Keratinocyte (primary cell): ENCODE measurements around the gene ALOXE3.

ENCODE experiments used
- EZH2 ChIP-seq: IDR thresholded peaks from one replicate; pipeline ENCODE4 v1.6.1; 2012; ENCODE audit warnings: inconsistent platforms, mild to moderate bottlenecking, low read length, moderate library complexity
- TF ChIP-seq, protein P1 (sequence below), 3 experiments: IDR thresholded peaks in 1 of 3; conservative IDR thresholded peaks in 1 of 3; optimal IDR thresholded peaks in 1 of 3; 2 replicates in 2 of 3; 3 replicates in 1 of 3; pipeline versions ENCODE3 to v1.5.1; 2011; ENCODE audit warnings: low read length in 3 of 3, mild to moderate bottlenecking in 3 of 3, moderate library complexity in 2 of 3, control low read depth in 1 of 3, inconsistent platforms in 1 of 3; ENCODE audit not compliant: insufficient read depth in 2 of 3; ENCODE audit errors: extremely low read depth in 1 of 3

DNA sequence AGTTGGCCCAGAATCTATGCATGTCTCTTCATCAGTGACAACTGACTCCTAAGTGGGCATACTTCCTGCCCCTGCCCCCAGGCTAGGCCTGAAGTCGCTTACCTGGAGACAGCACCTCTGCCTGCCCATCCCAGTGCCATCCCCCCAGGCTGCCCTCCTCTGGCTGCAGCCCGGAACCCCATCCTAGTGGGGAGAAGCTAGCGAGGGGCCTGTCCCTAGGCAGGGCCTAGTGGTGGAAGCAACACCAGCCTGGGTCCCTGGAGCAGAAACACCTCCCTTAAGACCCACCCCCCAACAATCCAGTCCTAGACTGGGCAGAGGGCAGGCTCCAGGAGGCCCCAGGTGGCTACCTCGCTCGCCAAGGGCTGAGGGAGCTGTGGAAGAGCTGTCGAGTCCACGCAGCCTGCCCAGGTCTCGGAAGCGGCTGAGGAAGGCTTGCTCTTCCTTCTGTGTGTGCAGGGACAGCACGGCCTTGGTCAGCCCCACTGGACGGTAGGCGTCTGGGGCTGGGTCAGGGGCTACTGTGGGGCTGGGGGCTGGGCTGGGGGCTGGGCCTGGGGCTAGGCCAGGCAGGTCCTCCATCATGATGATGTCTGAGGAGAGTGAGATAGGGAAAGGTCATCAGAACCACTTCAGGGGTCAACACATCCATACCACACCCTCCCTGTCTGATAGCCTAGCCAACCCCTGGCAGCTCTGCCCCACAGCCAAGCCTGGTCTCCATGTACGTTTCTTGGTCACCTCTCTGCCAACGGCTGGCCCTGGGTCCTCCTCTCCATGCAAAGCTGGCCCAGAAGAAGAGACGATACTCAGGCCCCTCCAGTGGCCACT, 26.3 kb upstream of the ALOXE3 start:
- TF ChIP-seq, protein P1, sequence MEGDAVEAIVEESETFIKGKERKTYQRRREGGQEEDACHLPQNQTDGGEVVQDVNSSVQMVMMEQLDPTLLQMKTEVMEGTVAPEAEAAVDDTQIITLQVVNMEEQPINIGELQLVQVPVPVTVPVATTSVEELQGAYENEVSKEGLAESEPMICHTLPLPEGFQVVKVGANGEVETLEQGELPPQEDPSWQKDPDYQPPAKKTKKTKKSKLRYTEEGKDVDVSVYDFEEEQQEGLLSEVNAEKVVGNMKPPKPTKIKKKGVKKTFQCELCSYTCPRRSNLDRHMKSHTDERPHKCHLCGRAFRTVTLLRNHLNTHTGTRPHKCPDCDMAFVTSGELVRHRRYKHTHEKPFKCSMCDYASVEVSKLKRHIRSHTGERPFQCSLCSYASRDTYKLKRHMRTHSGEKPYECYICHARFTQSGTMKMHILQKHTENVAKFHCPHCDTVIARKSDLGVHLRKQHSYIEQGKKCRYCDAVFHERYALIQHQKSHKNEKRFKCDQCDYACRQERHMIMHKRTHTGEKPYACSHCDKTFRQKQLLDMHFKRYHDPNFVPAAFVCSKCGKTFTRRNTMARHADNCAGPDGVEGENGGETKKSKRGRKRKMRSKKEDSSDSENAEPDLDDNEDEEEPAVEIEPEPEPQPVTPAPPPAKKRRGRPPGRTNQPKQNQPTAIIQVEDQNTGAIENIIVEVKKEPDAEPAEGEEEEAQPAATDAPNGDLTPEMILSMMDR (optimal IDR thresholded peaks at IDR 0.05 in 1 of 3, IDR thresholded peaks at IDR 0.05 in 1 of 3, conservative IDR thresholded peaks at IDR 0.05 in 1 of 3; ENCODE audit: extremely low read depth in 1 of 3, insufficient read depth in 2 of 3, low read length in 3 of 3): no peak
- TF ChIP-seq EZH2: no peak
